HG03521 (cell line): ENCODE measurements around the gene CELF1.
"Not testable (repeated sequence)": the region's sequence is repeated elsewhere in the genome, so short reads cannot be mapped to it uniquely, and the experiment has no call there.

Experiments used
- ATAC-seq: cut with Tn5 transposase; IDR thresholded peaks from one replicate; pipeline ENCODE4 v1.9.1; 2021; ENCODE audit warnings: mild to moderate bottlenecking, moderate library complexity; ENCODE audit not compliant: unreplicated experiment

Gene CELF1

DNA sequence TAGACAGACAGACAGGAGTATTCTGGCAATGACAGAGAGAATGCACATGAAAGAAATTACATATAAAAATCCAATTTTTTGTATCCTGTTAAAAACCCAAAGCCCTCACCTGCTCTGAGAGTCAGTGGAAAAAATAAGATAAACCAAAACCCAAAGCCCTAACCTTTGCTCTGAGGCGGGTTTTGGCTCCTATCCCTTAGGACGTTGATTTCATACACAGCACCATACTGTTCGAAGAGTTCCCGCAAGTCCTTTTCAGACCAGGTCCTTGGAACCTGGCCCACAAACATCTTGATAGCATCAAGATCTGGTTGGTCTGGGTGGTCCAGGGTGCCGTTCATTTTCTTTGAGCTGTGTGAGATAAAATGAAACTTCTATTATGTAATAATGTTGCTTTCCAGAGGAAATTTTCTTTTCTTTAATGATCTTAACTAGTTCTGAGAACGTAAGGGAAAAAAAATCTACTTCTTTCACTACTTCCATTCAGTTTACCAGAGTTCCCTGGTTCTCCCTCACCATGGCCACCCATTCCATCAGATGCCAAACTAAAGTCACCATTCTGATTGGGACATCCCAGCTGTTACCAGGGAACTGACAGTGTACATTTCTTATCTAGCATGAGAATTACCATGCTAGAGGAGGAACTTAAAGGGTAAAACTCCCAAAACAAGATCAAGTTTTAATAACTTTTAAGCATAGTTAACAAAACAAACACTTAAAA is 64.1 kb downstream of the CELF1 start:
- ATAC-seq, result no peak

DNA sequence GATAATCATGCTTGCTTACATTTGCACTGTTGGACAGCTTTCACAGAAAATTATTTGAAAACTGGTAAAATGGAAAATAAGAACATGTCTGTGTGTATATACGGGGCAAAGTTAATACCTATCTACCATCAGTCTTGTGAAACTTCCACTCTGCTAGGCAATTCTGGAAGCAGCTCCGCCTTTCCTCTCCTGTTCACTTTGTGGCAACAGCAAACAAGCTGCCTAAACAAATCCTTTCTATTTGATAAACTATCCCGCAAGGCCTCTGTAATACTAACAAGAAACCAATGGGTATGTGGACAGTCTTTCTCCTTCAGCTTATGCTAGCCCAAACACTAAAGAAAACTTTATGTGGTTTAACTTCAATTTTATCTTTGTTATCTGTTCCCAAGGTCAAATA is 64.8 kb downstream of the CELF1 start:
- no peak for ATAC-seq

DNA sequence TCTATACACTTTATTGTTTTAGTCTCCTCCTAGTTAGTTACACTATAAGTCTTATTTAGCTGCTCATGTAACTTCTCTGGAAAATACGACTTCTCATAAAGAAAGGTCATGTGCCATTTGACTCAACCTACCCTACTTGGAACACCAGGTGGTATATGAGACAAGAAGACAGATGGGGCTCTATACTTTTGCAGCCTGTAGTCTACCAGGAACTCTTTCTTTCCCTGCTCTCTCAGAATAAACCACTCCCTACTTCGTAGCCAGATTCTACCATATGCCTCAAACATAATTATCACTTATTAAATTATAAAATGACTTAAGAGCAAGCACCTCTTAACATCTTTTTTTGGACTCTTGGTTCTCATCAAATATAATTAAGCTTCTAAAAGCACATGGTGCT is 65.5 kb downstream of the CELF1 start:
- no peak for ATAC-seq

DNA sequence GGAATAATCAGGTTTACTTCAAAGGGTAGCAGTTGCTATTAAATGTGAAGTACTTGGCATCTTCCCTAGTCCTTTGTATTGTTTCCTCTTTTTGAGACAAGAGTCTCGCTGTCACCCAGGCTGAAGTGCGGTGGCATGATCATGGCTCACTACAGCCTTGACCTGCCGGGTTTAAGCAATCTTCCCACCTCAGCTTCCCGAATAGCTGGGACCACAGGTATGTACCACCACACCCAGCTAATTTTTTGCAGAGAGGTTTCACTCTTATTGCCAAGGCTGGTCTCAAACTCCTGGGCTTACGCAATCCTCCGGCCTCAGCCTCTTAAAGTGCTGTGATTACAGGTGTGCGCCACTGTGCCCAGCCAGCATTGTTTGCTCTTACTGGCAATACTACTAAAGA is 67.8 kb downstream of the CELF1 start:
- no peak for ATAC-seq

DNA sequence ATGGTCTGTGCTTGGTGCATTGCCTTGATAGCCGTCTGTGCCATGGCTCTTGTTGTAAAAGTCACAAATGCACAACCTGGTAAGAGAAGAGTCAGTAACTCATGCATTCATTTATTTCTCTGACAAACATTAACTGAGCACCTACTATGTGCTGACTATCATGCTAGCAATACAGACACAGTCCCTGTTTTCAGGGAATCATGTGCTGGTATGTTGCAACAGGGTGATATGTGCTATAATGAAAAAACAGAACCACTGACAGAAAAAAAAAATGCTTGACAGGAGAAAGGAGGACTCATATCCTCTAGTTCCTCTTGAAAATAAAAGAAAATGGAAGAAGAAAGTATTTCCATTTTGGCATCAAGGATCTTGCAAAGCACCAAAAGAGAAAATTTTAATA is 69.5 kb downstream of the CELF1 start:
- no peak for ATAC-seq

DNA sequence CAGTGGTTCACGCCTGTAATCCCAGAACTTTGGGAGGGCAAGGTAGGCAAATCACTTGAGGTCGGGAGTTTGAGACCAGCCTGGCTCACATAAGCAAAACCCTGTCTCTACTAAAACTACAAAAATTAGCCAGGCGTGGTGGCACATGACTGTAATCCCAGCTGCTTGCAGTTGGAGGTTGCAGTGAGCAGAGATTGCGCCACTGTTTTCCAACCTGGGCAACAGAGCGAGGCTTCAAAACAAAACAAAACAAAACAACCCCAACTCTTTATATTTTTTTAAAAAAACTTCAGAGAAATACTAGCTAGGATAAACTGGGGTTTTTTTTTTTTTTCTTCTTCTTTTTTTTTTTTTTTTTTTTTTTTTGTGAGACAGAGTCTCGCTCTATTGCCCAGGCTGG is 72.2 kb downstream of the CELF1 start:
- ATAC-seq, result no peak

DNA sequence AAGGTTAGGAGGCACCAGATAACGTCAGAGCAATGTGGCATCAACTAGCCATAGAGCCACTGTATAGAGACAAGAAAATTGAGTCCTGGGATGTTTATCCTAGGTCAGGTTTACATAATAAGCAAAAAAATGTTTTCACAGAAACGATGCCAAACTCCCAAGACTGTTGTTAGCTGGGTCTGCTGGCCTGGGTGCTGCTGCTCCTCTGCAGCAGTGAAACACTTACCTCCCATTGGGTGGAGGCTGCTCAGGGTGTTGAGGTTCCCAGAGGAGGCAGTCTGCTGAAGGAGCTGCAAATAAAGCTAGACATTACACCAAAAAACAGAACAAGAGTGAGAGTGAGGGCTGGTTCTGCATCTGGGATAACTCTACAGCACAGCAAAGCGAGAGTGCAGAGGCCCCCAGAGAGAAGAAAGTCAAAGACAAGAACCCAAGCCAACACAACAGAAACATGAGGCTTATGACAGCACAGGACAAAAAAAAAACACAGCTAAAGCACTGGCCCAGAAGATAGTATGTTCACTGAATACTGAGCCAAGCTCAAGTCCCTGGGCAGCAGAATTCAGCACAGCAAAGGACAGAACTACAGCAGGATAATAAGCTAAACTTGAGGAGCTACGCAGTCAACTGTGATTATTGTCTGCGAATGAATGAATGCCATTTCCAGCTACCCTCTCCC is 74.1 kb downstream of the CELF1 start:
- no peak for ATAC-seq

DNA sequence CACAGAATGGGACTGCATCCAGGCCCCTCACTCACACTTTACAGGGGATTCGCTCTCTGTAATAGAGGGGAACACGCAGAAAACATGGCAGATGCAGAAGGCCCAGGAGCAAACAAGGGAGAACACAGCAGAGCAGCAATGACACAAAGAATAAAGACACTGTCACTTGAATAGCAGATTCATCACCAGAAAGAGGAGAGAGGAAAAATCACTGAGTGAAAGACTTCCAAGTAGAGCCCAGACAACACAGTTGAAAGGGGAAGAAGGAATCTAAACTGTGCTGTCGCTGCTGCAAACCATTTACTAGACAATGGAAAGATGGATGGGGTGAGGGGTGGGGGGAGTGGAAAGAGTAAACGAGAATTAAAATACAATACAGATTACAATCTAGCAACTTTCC is 75.2 kb downstream of the CELF1 start:
- ATAC-seq, result no peak

DNA sequence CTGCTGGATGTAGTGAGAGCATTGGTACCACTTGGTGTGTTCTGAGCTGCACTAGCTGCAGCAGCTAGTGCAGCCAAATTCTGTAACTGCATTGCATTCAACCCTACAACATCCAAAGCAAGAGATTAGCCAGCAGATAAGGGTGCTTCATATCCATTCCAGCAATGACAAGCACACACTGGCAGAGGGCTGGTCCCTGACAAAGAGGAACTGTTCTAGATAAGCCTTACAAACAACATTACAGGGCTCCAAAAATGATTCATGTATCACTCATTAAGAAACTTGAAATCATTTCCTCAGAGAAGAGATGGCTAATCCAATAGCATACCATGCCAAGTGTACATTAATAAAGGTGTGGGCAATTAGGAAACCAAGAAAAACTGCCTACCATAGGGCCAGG is 75.6 kb downstream of the CELF1 start:
- no peak for ATAC-seq

DNA sequence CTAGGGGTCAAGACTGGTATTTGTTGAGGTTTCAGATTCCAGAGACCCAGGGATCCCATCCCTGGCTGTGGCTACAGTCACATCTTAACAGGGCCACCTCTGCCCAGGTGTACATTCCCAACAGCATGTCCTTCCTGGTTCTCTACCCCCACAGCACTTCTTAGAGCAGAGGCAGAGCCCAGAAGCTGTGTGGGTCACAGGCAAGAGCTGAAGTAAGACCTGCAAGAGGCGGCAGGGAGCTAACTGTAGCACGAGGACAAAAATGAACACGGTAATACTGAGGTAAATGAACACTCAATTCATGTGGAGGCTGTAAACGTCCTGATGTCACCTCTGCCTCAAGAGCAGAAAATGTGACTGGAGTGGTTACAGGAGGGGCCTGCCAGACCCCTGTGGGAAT is 82.3 kb downstream of the CELF1 start:
- ATAC-seq, result no peak

DNA sequence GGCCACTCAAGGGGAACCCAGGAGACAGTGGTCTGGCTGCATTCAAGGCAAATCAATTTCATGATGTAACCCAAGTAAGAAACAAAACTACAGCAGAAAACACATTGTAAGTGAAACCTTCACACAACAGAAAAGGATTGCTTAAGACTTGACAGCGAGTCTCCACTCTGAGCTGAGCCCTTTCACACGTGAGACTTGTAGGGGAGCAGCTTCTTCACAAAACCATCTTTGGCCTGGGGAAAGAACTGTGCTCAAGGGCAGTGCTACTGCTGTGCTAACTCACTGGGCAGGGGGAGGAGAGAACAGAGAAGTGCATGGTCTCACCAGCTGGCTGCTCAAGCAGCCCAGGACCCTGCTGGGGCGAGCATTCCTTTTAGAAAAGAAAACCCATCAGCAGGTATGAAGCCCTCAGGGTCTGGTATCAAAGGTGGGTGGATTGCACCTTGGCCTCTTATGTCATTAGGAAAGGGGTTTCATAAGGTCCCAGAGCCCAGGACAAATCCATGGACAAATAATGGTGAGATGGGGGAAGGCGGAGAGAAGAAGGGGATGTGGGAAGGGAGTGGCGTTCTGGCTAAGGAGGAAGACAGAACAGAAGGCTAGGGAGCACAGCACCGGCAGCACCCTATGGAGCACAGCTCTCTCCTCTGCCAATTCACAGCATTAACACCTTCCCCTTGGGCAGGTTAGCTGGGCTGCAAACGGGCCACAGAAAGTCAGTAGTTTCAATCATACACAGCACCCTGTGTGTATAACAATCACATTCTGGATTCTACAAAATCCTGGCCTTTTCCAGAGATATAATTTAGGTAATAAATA is 83.4 kb downstream of the CELF1 start:
- ATAC-seq, result no peak

DNA sequence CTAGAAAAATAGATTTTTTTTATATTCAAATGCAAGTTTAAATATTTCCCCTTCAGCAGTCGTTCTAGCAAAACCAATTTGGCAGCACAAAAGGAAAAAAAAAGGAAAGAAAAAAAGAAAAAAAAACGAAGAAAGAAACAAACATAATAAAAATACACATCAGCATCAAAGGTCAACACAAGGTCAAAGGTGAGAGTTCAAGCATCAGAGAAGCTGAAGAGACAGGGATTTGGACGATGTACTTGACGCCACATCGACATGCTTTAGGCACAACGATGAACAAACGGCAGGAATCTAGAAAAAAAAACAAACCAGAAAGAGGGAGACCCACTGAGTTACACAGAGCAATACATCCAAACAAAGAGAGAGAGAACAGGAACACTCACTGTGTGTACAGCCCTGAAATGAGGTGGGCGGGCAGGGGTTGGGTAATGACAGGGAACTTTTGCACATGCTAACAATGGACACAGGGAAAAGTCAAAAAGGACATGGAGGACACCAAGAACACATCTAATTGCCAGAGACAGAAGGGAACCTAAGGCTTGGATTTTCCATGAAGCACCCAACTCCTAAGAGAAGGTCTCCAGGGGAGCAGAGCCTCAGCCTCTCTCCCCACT is 84.2 kb downstream of the CELF1 start:
- ATAC-seq, result no peak

DNA sequence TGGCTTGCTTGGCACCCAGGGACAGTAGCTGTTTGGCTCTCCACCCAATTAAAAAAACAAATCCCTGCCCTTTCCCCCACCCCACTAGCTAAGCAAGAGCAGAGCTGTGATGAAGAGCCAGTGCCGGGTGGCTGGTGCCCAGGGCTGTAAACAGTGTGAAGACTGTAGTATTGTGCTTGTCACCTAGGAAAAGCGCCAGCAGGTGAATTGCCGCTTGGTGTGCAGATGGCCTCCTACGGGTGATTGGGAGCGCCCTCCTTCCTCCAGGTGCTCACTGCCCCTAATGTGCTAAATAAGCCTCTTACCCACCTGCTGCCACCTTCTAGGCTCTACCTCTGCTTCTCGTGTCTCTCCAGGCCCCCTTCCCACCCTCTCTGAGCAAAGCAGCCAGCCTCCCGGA is 85.6 kb downstream of the CELF1 start:
- no peak for ATAC-seq

DNA sequence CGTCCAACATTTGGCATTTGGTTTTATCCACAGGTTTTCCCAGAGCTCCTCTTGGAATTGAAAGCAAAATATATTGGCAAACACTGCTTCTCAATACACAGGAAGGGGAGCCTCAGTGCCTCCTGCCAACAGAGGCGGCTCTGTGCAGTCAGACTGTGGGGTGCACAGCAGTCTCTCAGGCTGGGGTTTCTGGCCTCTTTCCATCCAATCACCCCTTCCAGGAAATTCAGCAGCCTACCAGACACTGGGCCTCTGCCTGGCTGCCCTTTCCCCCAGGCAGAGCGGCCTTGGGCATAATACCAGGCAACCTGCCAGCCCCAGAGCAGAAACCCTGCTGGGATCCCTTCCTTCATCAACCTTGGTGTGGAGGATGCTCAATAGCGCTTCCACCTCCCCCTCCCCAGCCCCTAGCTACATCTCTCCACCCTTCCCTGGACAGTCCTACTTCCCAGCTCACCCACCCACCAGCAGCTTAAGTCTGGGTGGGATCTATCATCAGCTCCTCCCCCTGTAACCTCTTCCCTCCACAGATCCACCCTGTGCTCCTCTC is 86.2 kb downstream of the CELF1 start:
- ATAC-seq, result no peak

DNA sequence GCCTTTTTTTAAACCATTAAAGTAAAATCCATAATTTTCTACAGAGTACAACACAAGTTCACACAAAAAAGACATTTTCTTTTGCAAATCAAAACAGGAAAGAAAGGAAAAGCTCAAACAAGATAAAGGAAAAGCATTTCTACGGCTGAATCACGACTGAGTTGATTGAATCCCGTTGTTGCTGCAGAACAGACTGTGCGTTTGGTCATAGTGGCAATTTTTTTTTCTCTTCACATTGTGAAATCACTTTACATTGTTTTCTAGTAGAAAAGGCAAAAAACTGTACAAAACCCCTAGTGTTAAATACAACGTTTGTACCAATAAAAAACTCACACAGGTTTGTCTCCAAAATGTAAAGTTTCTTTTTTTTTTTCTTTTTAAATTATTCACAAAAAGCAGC is 86.7 kb downstream of the CELF1 start:
- no peak for ATAC-seq

DNA sequence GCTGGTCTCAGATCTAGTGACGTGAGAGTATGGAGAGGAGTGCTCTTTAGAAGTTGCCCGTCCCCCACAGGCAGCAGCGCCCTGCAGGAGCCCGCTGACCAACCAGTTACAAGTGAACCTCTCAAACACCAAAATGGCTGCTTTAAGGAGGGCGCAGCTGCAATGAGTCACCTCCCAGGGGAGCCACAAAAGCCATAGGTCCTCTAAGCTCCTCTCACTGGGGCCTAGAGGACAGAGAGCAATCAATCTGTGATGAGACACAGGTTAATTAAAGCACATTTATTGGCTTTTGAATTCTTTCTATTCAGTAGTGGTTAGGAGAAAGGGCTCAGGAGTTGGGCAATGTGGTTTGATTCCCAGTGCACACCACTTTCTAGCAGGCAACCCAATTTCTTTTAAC is 88.4 kb downstream of the CELF1 start:
- no peak for ATAC-seq

DNA sequence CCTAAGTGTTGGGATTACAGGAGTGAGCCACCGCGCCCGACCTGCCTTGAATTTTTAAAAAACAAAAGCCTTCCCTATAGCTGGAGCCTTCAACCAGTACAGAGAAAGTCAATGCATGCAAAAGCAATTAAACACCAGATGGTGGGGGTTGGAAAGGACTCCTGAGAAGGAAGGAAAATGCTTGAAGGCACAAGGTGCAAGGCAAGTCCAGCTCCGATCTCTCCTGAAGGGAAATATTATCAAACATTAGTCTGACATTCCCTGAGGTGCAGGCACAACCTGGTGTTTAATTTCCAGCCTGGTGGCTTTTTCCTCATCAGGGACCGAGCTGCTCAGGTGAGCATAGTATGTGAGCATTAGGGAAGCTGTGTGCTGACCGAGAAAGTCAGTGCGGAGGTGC is 91.1 kb downstream of the CELF1 start:
- ATAC-seq, result no peak

DNA sequence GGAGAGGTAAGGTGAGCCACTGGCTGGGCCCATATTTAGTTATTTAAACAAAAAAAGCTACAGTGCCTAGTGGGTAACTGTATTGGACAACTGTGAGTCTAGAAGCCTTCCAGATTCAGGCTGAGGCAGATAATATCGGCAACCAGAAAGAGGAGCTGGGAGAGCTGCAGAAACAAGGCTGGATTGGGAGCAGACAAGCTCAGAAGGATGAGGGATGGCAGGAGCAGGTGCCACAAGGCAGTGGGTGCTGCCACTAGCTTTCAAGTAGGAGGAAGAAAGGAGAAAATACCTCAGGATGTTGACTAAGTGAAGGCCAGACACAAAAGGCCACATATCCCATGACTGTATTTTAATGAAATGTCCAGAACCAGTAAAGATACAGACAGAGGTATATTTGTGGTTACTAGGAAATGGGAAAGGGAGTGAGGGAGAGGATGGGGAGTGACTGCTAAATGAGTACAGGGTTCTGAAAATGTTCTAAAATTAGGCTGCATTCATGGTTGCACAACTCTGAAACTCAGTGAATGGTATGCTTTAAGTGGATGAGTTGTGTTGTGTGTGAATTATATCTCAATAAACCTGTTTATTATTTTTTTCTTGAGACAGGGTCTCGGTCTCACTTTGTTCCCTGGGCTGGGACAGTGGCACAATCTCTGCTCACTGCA is 92.2 kb downstream of the CELF1 start:
- no peak for ATAC-seq

DNA sequence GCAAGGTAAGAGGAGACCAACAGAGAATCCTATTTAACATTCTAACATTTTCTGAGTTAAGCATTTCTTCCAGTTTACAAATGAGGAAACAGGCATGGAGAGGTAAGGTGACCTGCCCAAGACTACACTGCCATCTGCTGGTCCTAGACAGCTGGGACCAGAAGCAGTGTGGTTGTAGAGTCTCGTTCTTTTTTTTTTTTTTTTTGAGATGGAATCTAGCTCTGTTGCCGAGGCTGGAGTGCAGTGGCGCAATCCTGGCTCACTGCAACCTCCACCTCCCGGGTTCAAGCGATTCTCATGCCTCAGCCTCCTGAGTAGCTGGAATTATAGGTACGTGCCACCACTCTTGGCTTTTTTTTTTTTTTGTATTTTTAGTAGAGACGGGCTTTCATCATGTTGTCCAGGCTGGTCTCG is 98.7 kb downstream of the CELF1 start:
- ATAC-seq, result not testable (repeated sequence)

DNA sequence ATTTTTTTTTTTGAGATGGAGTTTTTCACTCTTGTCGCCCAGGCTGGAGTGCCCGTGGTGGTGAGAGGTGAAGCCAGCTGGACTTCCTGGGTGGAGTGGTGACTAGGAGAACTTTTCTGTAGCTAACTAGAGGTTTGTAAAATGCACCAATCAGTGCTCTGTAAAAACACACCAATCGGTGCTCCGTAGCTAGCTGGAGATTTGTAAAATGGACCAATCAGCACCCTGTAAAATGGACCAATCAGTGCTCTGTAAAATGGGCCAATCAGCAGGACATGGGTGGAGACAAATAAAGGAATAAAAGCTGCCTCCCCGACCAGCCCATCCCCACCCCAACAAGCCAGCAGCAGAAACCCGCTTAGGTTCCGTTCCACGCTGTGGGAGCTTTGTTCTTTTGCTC is 99.6 kb downstream of the CELF1 start:
- no peak for ATAC-seq

DNA sequence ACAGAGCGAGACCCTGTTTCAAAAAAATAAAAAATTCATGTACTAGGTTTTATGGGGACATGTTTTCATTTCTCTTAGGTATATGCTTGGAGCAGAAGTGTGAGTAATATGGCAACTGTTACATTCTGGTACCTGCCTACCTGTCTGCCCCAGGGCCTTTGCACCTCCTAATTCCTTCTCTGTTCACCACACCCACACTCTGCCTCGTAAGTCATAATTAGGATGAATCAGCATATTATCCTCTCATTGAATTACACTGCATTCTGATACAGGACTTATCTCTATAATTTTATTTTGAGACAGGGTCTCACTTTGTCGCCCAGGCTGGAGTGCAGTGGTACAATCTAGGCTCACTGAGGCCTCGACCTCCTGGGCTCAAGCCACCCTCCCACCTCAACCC is 100.9 kb downstream of the CELF1 start:
- ATAC-seq, result no peak
